Fibroblast of lung (primary cell): ENCODE measurements around the gene NRP1. TPM values are rescaled to one million over a fixed set of nuclear protein-coding genes. Genes with fewer than 3 reads are reported as not detected.

Experiments used
- DNase-seq, 2 donors: peaks; one replicate each; pipeline versions ENCODE4 v3.0.0 to v3.0.0-alpha.2; 2010; ENCODE audit warnings: low read depth in 2 of 2
- H2AFZ ChIP-seq: 2 replicates; pipeline ENCODE4 v1.5.1; 2012; ENCODE audit warnings: low read length, control low read depth, inconsistent platforms
- H3K27ac ChIP-seq: 2 replicates; pipeline ENCODE4 v1.5.1; 2011; ENCODE audit warnings: low read length, control low read depth; ENCODE audit not compliant: insufficient read depth
- H3K27me3 ChIP-seq: 2 replicates; pipeline ENCODE4 v1.5.1; 2011; ENCODE audit warnings: mild to moderate bottlenecking, low read length; ENCODE audit not compliant: control insufficient read depth, insufficient read depth
- H3K36me3 ChIP-seq: 2 replicates; pipeline ENCODE4 v1.5.1; 2011; ENCODE audit warnings: low read length; ENCODE audit not compliant: control insufficient read depth, insufficient read depth
- H3K4me1 ChIP-seq: 2 replicates; pipeline ENCODE4 v1.5.1; 2011; ENCODE audit warnings: low read length; ENCODE audit not compliant: control insufficient read depth, insufficient read depth; ENCODE audit errors: extremely low read depth
- H3K4me2 ChIP-seq: 2 replicates; pipeline ENCODE4 v1.5.1; 2011; ENCODE audit warnings: low read length, control low read depth; ENCODE audit not compliant: insufficient read depth; ENCODE audit errors: extremely low read depth
- H3K4me3 ChIP-seq, 4 experiments: fragments of 200-600 bp in 1 of 4; sonication (generic) in 1 of 4; replicated peaks in 1 of 4; 2 replicates each; pipeline ENCODE4 v1.5.1; 2011 to 2016; ENCODE audit warnings: low read length in 4 of 4, low read depth in 3 of 4, mild to moderate bottlenecking in 3 of 4, control low read depth in 2 of 4, inconsistent platforms in 1 of 4, mixed read lengths in 1 of 4; ENCODE audit not compliant: insufficient read depth in 1 of 4; ENCODE audit errors: control extremely low read depth in 1 of 4
- H3K79me2 ChIP-seq: 2 replicates; pipeline ENCODE4 v1.5.1; 2012; ENCODE audit warnings: mild to moderate bottlenecking, low read length, inconsistent platforms; ENCODE audit not compliant: control insufficient read depth, insufficient read depth
- H3K9ac ChIP-seq: 2 replicates; pipeline ENCODE4 v1.5.1; 2011; ENCODE audit warnings: mild to moderate bottlenecking, low read length, control low read depth; ENCODE audit not compliant: insufficient read depth
- H3K9me3 ChIP-seq: 2 replicates; pipeline ENCODE4 v1.5.1; 2012; ENCODE audit warnings: low read depth, low read length; ENCODE audit not compliant: control insufficient read depth, insufficient read depth
- H4K20me1 ChIP-seq: 2 replicates; pipeline ENCODE4 v1.5.1; 2011; ENCODE audit warnings: low read length; ENCODE audit not compliant: control insufficient read depth, insufficient read depth; ENCODE audit errors: extremely low read depth
- EZH2 ChIP-seq: IDR thresholded peaks from 2 replicates; pipeline ENCODE4 v1.5.1; 2012; ENCODE audit warnings: low read length, control low read depth, mild to moderate bottlenecking; ENCODE audit errors: missing control alignments
- polyA plus RNA-seq, 2 donors: library from polyadenylated mRNA; depleted of rRNA in 1 of 2; stranded (reverse) in 1 of 2; unstranded in 1 of 2; fragments of >200 nt; gene quantifications; 2 replicates each; pipeline ENCODE4 v1.2.1, GENCODE V29; 2011 to 2012; ENCODE audit warnings: missing spikeins in 1 of 2
- total RNA-seq: library from RNA; depleted of rRNA; stranded (reverse); fragments of >200 nt; gene quantifications from 2 replicates; pipeline ENCODE4 v1.2.1, GENCODE V29; 2014
- TF ChIP-seq, protein P1 (sequence below), 2 donors: IDR thresholded peaks in 1 of 2; conservative IDR thresholded peaks in 1 of 2; 1 replicate in 1 of 2; 2 replicates in 1 of 2; pipeline ENCODE4 v1.5.1; 2011 to 2012; ENCODE audit warnings: low read length in 2 of 2, control low read depth in 1 of 2, inconsistent platforms in 1 of 2, low read depth in 1 of 2, mild to moderate bottlenecking in 1 of 2

NRP1 gene
- total and polyA plus RNA-seq, 2 donors (not counting 1 experiment from before 2014, with no cell fraction given) = 187 to 373 TPM

- H3K9ac ChIP-seq = no peak overlapping the region
- H4K20me1 ChIP-seq = no peaks in the 10 kb centered on the region
- H3K79me2 ChIP-seq = no peaks in the 10 kb centered on the region
- no peak overlapping the region for H2AFZ ChIP-seq
- H3K9me3 ChIP-seq = no peaks in the 10 kb centered on the region
- H3K27ac ChIP-seq = no peak overlapping the region
- no peak overlapping the region for H3K4me3 ChIP-seq
- H3K4me1 ChIP-seq = no peaks in the 10 kb centered on the region
- no peak for DNase-seq
- no peaks in the 10 kb centered on the region for H3K27me3 ChIP-seq
- H3K4me2 ChIP-seq = no peak overlapping the region
- no peaks in the 10 kb centered on the region for H3K36me3 ChIP-seq
- TF ChIP-seq, protein P1, sequence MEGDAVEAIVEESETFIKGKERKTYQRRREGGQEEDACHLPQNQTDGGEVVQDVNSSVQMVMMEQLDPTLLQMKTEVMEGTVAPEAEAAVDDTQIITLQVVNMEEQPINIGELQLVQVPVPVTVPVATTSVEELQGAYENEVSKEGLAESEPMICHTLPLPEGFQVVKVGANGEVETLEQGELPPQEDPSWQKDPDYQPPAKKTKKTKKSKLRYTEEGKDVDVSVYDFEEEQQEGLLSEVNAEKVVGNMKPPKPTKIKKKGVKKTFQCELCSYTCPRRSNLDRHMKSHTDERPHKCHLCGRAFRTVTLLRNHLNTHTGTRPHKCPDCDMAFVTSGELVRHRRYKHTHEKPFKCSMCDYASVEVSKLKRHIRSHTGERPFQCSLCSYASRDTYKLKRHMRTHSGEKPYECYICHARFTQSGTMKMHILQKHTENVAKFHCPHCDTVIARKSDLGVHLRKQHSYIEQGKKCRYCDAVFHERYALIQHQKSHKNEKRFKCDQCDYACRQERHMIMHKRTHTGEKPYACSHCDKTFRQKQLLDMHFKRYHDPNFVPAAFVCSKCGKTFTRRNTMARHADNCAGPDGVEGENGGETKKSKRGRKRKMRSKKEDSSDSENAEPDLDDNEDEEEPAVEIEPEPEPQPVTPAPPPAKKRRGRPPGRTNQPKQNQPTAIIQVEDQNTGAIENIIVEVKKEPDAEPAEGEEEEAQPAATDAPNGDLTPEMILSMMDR (conservative IDR thresholded peaks at IDR 0.05 in 1 of 2, IDR thresholded peaks at IDR 0.05 in 1 of 2; ENCODE audit: low read depth in 1 of 2, low read length in 2 of 2) = no peak
- TF ChIP-seq EZH2 = no peak
These were observed 23.5 kb upstream of the NRP1 start for GRCh38 chr10:33358016-33358415.

GRCh38 chr10:33355274-33355673 lies 20.8 kb upstream of the NRP1 start:
- Histone ChIP-seq H3K36me3 (no peaks in the 10 kb centered on the region), H3K4me1 (peaks cover 4% of the 10 kb centered on the region), H3K27ac (no peak overlapping the region), H3K4me3 (no peak overlapping the region), H3K9ac (no peak overlapping the region), H3K4me2 (no peak overlapping the region), H2AFZ (no peak overlapping the region), H3K27me3 (no peaks in the 10 kb centered on the region), H4K20me1 (no peaks in the 10 kb centered on the region), H3K9me3 (no peaks in the 10 kb centered on the region), H3K79me2 (no peaks in the 10 kb centered on the region)
- no peak for DNase-seq
- TF ChIP-seq EZH2 = no peak
- TF ChIP-seq, protein P1 (conservative IDR thresholded peaks at IDR 0.05 in 1 of 2, IDR thresholded peaks at IDR 0.05 in 1 of 2; ENCODE audit: low read depth in 1 of 2, low read length in 2 of 2) = no peak

DNA sequence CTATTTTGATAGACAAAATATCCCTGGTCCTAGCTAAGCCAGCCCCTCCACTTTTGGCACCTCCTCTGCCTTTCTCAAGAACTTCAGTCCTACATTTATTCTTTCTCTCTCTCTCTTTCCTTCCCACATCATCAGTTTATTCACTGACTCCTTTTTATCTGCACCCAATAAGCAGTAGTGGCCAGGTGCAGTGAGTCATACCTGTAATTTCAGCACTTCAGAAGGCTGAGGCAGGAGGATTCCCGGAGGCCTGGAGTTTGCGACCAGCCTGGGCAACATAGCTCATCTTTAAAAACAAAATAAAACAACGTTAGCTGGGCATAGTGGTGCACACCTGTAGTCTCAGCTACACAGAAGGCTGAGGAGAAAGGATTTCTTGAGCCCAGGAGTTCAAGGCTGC lies 19.4 kb upstream of the NRP1 start:
- Histone ChIP-seq H3K4me1 (peaks cover 4% of the 10 kb centered on the region), H2AFZ (no peak overlapping the region), H3K9ac (no peak overlapping the region), H3K4me3 (no peak overlapping the region), H3K4me2 (no peak overlapping the region), H3K9me3 (no peaks in the 10 kb centered on the region), H3K79me2 (no peaks in the 10 kb centered on the region), H3K27ac (no peak overlapping the region), H4K20me1 (no peaks in the 10 kb centered on the region), H3K27me3 (no peaks in the 10 kb centered on the region), H3K36me3 (no peaks in the 10 kb centered on the region)
- DNase-seq = peak in 1 of 2 donors; percentile 21
- TF ChIP-seq, protein P1 (conservative IDR thresholded peaks at IDR 0.05 in 1 of 2, IDR thresholded peaks at IDR 0.05 in 1 of 2; ENCODE audit: low read depth in 1 of 2, low read length in 2 of 2) = no peak
- no peak for TF ChIP-seq EZH2
